GM18870 (cell line): Measurements from ENCODE around the gene CLMP.

Source experiments
- ATAC-seq: cut with Tn5 transposase; IDR thresholded peaks from one replicate; pipeline ENCODE4 v1.9.1; 2021; ENCODE audit warnings: moderate library complexity; ENCODE audit not compliant: unreplicated experiment

The CLMP gene

DNA sequence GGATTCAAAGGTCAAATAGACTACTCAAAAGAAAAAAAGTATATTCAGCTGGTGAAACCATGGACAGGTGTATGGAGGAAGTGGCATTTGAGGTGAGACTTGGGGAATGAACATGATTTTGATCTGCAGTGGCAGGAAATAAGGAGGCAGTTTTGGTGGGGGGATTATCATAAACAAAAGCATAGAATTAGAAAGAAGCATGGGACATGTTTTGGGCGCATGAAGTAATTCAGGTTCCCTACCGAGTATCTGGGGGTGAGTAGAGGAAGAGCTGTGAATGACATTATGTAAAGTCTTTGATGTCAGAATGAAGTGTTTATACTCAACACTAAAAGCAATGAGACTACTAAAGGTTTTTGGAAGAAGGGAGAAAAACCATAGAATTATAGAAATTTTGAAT is 3.1 kb downstream of the CLMP start:
- no peak for ATAC-seq

DNA sequence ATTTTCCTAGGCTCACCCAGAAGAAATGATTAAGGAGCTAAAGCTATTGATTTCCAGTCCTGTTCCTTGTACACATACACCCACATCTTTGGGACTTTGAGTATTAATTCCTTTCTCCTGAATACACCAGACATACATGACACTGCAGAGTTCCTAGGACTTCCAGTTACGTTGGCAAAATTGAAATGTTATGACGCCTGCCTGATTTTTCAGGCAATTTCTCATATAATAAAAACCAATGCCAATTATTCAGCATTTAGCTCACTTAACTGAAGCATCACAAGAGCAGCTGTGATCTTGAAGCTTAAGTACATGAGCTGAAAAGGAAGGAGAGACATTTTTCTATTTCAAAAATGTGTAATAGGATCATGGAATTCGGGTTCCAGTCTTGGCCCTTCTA is 4.5 kb downstream of the CLMP start:
- no peak for ATAC-seq

DNA sequence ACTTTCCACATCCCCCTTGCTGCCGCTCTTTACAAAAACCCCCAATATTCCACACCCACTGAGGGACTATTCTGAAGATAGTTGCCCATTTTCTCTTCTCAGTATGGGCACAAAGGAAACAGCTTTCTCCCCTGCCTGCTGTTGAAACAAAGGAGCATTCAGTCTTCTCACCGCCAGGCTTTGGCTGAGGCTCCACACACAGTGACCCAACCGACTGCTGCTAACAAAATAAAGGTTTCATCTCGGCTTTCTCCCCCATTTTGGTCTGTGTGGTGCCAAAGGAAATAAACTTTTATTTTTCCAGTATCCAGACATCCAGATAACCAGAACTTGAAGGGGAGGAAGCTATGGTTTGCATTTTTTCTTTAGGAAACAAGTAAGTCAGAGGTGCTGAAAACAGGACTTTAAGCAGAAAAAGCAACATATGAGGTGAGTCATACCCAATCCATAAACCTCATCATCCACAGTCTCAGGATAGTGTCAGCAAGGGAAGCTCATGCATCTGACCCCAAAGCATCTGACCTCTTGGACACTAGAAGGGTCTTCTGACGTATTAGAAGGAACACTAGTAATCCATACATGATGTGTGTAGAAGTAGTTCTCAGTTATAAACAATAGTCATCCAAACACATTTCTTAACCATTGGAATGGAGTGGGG is 6.4 kb downstream of the CLMP start:
- no peak for ATAC-seq

DNA sequence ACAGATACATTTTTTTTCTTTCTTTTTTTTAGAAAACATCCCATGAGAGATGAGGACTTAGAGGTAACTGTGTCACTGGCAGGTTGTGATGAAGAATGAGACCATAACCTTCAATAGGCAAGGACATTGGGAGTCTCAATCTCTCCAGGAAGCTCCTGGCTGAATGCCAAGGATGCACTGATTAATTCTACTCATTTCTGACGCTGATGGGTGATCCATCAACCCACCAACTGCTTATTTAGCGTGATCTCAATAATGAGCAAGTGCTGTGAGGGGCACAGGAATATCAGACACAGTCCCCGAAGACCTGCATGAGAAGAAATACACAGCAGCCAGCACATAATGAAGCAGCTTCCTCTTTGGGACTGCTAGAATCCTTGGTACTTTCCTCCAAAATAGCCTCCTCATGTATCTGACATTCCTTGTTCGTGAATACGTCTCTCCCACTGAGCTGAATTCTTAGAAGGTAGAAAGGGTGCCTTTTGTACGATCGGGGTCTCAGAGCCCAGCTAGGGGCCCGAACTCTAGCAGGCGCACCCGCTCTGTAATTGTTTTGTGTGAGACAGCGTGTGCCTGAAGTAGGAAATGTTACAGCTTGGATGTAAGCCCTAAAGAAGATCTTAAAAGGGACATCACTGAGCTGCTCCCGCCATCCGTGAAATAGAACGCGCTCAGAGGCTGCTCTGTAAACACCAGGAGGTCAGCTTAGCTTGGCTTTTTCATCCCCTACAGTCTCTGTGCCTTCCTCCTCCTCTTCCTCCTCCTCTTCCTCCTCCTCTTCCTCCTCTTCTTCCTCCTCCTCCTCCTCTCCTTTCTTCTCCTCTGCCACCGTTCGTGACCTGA is 7.2 kb downstream of the CLMP start:
- ATAC-seq = no peak

DNA sequence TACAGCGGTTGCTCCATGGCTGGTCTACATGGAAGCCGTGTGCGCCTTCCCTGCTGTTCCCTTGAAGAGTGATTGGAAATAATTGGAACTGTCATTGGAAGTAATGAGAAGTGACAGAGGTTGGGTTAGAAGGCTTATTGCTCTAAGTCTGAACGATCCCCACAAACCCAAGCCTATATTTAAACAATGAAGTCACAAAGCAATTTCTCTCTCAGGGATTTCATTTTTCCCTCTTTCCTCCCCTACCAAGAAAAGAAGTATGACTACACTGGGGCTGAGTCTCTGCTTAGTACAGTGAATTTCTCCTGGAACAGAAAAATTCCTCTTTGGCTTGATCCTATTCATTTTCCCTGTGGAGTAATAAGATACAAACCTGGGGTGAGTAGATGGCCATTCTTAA is 7.8 kb downstream of the CLMP start:
- no peak for ATAC-seq

DNA sequence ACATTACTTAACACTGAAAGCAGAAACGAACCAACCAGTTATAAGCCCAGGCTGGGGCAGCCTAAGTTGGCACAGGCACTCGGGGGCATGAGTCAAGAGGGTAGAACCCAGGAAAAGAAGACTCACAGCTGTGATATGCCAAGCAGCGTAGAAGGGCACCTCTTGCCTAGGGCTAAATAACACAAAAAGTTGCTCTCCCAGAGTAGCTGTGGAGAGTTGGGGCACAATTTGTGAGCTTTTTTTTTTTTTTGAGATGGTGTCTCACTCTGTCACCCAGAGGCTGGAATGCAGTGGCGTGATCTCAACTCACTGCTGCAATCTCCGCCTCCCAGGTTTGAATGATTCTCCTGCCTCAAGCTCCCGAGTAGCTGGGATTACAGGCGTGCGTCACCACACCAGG is 8.8 kb downstream of the CLMP start:
- no peak for ATAC-seq

DNA sequence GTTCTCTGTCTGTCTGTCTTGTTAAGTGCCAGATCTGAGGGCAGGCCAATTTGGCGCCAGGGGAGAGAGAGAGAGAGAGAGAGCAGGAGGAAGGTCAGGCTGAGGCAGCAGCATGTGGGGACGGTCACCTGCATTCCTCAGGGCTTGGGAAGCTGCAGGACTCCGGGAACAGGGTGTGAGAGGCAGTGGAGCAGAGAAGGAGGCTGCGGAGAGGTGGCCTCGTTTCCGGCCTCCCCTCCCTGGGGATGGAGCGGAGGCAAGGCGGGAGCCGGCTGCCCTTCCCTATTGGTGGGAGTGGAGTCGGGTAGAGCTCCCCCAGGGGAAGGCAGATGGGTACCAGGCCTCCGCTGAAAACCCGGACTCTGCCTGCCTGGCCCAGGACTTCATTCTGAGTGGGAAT is 9.7 kb downstream of the CLMP start:
- no peak for ATAC-seq

DNA sequence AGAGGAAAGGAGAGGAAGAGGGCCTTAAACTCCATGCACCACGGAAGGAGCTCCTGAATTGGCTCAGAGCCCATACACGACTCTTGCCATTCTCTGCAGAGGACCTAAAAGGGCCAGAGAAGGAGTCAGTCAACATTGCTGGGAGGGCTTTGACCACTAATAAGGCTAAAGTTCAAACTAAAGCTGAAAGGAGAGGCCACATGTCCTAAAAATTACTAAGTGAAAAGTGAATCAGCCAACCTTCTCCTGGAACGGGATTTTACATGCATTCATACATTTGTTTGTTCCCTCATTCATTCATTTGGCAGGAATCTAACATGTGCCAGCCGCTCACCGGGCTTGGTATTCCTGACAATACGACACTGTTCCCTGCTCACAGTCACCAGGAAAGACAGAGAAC is 10.5 kb downstream of the CLMP start:
- no peak for ATAC-seq

DNA sequence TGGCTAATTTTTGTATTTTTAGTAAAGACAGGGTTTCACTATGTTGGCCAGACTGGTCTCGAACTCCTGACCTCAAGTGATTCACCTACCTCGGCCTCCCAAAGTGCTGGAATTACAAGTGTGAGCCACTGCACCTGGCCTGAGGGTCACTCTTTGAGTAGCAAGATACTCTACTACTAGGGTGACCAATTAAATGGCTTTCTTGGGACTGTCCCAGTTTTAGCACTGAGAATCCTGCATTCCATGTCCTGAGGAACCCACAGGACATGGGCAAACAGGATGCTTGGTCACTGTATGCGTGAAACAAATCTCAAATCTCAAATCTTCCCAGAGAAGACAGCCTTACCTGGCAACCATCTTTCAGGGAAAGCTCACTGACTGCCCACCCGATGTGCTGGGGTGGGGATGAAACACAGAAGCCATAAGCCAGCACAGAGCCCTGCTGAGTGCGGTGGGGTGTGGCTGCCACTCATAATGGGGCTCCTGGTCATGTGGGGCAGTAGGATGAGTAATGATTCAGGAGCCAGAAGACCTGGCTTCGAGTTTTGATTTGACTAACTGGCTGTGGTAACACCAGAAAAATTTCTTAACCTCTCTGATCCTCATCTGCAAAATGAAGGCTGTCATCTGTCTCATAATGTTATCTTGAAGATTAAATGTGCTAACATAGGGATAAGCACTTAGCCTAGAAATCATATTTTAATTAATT is 11.5 kb downstream of the CLMP start:
- no peak for ATAC-seq

DNA sequence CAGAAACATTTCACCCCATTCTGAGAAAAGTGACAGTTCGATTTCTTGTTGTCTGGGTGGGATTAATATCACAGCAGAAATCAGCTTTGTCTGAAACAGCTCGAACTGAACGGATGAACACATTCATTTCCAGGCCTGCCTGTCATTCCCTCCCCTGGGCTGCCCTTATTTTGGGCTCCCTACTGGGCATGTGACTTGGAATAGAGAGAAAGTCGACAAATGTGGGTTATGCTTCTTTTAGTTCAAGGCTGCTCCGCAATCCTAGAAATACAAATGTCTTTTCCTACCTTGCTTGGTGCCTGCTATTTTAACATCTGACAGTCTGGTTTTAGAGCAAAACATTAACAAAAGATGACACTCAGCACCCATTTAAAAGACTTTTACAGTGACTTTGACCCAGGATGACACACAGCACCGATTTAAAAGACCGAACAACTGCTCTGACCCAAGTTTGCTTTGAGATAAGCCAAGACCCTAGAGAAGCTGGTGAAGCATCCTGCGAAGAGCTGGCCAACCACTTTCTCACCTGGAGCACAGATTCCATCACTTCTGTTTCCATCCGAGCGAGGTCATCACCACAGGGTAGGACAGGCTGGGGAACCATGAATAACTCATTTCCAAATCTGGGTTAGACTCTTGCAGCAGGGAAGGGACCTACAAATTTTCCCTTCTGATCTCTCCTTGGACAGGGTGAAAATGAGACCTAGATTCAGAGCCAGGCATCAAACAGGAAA is 13.1 kb downstream of the CLMP start:
- ATAC-seq = no peak

DNA sequence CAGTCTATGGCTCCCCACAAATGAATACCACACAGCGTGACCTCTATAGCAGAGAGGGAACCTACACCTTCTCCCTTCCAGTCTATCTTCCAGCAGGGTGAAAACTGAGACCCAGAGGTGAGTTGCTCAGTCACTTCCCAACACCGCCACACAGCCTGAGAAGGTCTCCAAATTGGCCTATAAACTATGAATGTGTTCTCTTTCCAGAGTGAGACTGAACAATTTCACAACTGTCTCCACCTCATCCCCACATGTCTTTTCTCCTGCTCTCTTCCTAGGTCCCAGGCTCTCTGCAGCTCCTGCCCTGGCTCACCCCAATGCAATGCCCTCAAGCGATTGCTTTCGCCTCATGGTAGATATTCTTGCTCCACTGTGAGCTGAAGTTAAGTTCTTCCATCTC is 14.0 kb downstream of the CLMP start:
- ATAC-seq = no peak

DNA sequence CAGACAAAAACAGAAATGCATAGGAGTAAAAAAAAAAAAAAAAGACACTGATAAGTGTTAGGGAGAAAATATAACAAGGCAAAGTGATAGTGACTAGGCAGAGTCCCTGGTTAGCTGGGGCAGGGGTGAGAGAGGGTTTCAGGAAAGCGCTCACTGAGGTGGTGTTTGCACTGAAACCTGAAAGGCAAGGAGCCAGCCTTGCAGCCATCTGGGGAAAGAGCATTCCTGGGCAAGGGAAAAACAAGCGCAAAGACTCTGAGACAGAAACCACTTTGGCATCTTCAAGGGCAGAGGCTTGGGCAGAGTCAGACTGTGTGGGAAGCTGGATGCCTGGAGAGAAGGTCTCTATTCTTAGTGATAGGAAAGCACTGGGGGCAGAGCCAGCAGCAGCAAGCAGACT is 14.5 kb downstream of the CLMP start:
- ATAC-seq = no peak

DNA sequence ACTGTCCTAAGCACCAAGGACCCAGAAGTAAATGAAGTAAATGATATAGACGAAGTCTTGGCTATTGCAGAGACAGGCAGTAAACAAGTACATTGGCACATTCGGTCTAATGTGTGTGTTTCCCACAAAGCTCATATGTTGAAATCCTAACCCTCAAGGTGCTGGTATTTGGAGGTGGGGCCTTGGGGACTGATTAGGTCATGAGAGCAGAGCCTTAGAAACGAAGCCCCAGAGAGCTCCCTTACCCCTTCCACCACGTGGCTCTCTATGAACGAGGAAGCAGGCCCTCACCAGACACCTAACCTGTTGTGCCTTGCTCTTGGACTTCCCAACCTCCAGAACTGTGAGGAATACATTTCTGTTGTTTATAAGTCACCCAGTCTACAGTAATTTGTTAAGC is 14.9 kb downstream of the CLMP start:
- no peak for ATAC-seq

DNA sequence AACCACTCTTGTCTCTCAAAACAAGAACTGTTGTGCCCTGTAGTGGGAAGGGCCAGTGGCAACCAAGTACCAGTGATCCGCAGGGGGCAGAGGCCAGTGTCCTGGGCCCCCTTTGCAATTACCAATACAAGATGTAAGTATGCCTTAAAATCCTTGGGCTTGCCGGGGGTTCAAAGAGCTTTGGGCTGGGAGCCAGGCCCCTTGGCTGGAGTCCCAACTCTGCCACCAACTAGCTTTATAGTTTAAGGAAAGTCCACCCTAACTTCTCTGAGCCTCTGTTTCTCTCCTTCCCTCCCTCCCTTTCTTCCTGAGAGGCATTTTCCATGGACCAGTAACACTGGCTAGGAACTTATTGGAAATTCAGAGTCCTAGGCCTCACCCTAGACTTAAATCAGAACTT is 15.5 kb downstream of the CLMP start:
- ATAC-seq = no peak

DNA sequence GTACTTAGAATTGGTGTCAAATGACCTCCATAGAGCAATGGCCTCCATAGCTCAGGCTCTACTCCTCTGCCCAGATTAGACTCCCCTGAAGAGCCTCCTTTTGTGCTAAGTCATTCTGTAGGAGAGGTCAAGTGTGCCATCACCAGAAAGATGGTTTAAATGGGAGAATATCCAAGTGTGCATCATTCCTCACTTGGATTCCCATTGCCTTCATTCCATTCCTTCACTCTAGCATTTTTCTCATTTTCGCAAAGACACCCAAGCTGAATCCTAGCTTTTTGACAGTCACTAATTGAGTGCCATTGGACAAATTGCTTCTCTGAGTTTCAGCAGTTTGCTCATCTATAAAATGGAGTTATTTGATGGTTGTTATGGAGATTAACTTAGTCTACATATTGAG is 16.9 kb downstream of the CLMP start:
- no peak for ATAC-seq

DNA sequence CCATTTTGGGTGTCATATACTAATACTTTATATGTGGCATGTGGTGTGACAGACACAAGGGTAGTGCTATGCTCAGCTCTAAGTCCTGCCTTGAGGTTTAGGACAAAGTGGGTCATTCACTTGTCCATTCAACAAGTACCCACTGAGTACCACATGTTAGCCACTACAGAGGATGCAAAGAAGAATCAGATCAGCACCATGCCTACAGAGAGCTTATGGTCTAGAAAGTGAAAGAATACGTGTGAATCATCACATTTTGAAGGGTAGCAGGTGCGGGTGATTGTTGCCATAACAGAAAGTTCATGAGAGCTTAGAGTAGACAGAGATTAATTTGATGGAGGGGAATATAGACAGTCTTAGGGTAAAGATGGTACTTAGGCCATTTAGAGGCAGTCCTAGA is 18.3 kb downstream of the CLMP start:
- no peak for ATAC-seq

DNA sequence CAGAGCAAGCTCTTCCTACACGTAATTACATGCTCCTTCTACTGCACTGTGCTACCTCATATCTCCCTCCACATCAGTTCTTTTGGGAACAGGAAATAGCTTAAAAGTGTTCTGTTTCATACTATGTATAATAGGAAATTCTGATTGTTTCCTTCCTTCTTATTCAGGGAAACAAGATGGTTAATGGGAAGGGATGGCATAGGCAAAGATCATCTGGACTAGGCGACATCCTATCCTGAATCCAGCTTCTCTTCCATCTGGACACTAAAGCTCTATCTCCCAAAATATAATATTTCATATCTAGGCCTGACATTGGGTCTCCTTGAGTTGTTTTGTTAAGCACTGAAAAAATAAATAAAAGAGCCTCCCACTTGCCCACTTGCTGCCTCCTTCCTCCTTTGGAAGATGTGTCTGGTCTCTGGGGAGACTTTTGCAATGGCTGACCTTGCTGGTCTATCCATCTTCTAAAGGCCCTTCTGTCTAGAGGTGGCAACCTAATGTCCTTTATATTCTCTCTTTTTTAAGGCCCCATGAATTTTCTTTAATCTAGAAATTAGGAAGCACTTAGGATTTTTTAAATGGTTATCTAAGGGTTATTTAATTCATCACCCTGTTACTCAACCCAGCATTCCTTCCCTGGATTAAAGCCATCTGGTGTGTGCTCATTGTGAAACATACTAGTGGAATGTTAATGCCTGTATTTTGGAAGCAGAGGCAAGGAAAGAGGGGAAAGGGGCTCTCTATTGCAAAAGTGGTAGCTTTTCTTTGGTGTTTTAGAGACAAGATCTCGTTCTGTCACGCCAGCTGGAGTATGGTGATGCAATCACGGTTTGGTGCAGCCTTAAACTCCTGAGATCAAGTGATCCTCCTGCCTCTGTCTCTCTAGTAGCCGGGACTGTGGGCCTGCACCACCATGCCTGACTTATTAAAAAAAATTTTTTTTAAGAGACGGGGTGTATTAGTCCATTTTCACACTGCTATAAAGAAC is 20.6 kb downstream of the CLMP start:
- ATAC-seq = no peak

DNA sequence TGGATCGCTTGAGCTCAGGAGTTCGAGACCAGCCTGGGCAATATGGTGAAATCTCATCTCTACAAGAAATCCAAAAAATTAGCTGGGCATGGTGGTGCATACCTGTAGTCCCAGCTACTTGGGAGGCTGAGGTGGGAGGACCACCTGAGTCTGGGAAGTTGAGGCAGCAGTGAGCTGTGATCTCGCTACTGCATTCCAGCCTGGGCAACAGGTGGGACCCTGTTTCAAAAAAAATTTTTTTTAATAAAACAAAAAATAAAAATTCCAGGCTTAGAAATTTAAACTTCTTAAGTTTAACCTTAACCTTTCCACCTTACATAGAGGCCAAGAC is 21.2 kb downstream of the CLMP start:
- ATAC-seq = no peak

DNA sequence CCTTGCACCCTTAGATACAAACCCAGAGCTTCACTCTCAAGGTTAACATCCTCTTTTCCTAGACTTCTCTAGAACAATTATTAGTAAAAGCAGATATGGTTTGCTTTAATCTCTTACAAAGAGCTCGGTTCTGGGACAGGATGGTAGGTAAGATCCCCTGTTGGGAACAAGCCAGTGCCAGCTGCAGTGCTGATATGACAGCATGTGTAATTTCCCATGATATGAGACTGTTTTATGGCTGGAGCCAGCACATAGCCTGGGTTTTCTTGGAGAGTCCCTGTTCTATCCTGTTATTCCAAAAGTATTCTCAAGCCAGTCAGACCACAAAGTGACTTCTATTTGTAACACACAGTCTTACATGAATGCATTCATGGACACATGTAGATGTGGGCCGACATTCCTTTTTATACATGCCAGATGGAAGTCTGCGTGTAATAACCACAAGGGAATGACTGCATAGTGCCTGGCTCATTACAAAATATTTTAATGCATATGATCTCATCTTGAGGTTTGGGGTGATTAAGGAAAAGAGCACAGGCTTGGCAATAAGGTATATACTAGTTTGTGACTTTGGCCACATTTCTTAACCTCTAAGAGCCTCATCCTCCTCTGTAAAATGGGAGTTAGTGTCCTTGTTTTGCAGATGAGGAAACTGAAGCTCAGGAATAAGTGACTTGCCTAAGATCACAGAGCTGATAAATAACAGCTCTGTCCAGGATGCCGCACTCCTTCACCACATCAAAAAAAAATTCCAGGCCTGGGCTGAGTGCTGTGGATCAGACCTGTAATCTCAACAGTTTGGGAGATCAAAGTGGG is 21.8 kb downstream of the CLMP start:
- ATAC-seq = no peak

DNA sequence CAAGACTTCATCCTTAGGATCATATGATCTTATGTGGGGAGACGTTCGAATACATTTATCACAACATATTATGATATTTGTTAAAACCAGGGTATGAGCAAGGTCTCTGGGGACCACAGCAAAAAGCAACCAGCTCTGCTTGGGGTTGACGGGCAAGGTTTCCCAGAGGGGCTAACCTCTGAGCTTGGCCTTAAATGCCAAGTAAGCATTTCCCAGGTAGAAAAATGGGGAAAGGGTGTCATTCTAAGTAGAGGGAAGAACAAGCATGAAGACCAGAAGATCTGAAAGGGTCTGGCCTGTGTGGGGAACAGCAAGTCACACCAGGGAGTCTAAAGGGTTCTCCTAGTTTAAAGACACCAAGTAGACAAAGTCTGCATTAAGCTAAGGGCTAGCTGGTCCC is 24.1 kb downstream of the CLMP start:
- no peak for ATAC-seq
